Right lobe of liver (tissue), 4 donors: ENCODE data around the gene ABHD6.
"Not testable (repeated sequence)": the region's sequence is repeated elsewhere in the genome, so short reads cannot be mapped to it uniquely, and the experiment has no call there.

Experiments used
- POLR2A ChIP-seq: fragments of 450-650 bp; IDR thresholded peaks from one replicate; pipeline ENCODE4 v1.6.1; 2017; ENCODE audit warnings: antibody characterized with exemption, mild to moderate bottlenecking
- TF ChIP-seq, protein P1 (sequence below), 4 donors: fragments of 200-600 bp in 3 of 4; fragments of 450-650 bp in 1 of 4; IDR thresholded peaks; one replicate each; pipeline versions ENCODE4 v1.5.1 to v1.8.0; 2016 to 2022; ENCODE audit warnings: antibody characterized with exemption in 4 of 4, mild to moderate bottlenecking in 2 of 4
- donor health status: DM: no; HTN: no; CAD: no.
- donor health status: DM: no; HTN: no; CAD: no.
- donor health status: DM: no; HTN: yes; CAD: no.

DNA sequence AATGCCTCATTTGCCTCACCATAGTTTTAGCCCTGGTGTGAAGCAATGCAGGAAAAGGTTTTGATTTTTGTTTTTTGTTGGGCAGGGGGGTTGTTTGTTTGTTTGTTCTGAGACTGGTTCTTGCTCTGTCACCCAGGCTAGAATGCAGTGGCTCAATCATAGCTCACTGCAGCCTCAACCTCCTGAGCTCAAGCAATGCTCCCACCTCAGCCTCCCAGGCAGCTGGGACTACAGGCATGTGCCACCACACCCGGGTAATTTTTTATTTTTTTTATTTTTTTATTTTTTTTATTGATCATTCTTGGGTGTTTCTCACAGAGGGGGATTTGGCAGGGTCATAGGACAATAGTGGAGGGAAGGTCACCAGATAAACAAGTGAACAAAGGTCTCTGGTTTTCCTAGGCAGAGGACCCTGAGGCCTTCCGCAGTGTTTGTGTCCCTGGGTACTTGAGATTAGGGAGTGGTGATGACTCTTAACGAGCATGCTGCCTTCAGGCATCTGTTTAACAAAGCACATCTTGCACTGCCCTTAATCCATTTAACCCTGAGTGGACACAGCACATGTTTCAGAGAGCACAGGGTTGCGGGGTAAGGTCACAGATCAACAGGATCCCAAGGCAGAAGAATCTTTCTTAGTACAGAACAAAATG lies 51.5 kb downstream of the ABHD6 start:
- TF ChIP-seq, protein P1, sequence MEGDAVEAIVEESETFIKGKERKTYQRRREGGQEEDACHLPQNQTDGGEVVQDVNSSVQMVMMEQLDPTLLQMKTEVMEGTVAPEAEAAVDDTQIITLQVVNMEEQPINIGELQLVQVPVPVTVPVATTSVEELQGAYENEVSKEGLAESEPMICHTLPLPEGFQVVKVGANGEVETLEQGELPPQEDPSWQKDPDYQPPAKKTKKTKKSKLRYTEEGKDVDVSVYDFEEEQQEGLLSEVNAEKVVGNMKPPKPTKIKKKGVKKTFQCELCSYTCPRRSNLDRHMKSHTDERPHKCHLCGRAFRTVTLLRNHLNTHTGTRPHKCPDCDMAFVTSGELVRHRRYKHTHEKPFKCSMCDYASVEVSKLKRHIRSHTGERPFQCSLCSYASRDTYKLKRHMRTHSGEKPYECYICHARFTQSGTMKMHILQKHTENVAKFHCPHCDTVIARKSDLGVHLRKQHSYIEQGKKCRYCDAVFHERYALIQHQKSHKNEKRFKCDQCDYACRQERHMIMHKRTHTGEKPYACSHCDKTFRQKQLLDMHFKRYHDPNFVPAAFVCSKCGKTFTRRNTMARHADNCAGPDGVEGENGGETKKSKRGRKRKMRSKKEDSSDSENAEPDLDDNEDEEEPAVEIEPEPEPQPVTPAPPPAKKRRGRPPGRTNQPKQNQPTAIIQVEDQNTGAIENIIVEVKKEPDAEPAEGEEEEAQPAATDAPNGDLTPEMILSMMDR (IDR thresholded peaks at IDR 0.05) = not testable (repeated sequence)
- TF ChIP-seq POLR2A = not testable (repeated sequence)
